Muscle of arm (tissue), 12 donors: ENCODE data around the gene KRTAP4-2. TPM values are rescaled to one million over a fixed set of nuclear protein-coding genes. Genes with fewer than 3 reads are reported as not detected.
"Not testable (repeated sequence)": the region's sequence is repeated elsewhere in the genome, so short reads cannot be mapped to it uniquely, and the experiment has no call there.

Experiments
- DNase-seq: peaks from one replicate; pipeline ENCODE4 v3.0.0-alpha.2; 2013
- polyA plus RNA-seq, 12 donors: library from polyadenylated mRNA; unstranded; fragments of 120-200 nt; gene quantifications; one replicate each; pipeline ENCODE4 v1.2.1, GENCODE V29; 2013; ENCODE audit not compliant: insufficient read length in 12 of 12

The KRTAP4-2 gene
- polyA plus RNA-seq, 12 donors, result not detected

- no peak for DNase-seq
Observed at GRCh38 chr17:41163828-41164227, 14.2 kb downstream of the KRTAP4-2 start.

GRCh38 chr17:41160648-41161047 lies 17.4 kb downstream of the KRTAP4-2 start, which contains the start of gene KRTAP4-4:
TSS of gene KRTAP4-4 (minus strand) at chr17:41160748. CDS start at chr17:41160691, 57 bp downstream.
- no peak for DNase-seq

GRCh38 chr17:41160190-41160589 lies 17.8 kb downstream of the KRTAP4-2 start:
- not testable (repeated sequence) for DNase-seq

GRCh38 chr17:41153856-41154255 lies 24.2 kb downstream of the KRTAP4-2 start:
- peak; percentile 3 for DNase-seq

GRCh38 chr17:41151525-41151924 lies 26.5 kb downstream of the KRTAP4-2 start:
- DNase-seq, result no peak

- no peak for DNase-seq
Observed at GRCh38 chr17:41150026-41150425, 28.0 kb downstream of the KRTAP4-2 start.

- DNase-seq, result no peak
Observed at GRCh38 chr17:41149652-41149985, 28.4 kb downstream of the KRTAP4-2 start, which contains the start of gene KRTAP4-5. TSS of gene KRTAP4-5 (minus strand) at chr17:41149825. CDS start at chr17:41149767, 58 bp downstream.

GRCh38 chr17:41148971-41149651 lies 28.9 kb downstream of the KRTAP4-2 start:
- not testable (repeated sequence) for DNase-seq

- no peak for DNase-seq
Observed at GRCh38 chr17:41147531-41148204, 30.4 kb downstream of the KRTAP4-2 start.

- DNase-seq, result no peak
Observed at GRCh38 chr17:41145261-41145660, 32.8 kb downstream of the KRTAP4-2 start.

- DNase-seq, result no peak
Observed at GRCh38 chr17:41144846-41145245, 33.2 kb downstream of the KRTAP4-2 start.

GRCh38 chr17:41141361-41141760 lies 36.7 kb downstream of the KRTAP4-2 start:
- no peak for DNase-seq

GRCh38 chr17:41140360-41141131 lies 37.5 kb downstream of the KRTAP4-2 start, which contains the start of gene KRTAP4-6:
TSS of gene KRTAP4-6 (minus strand) at chr17:41140544. CDS start at chr17:41140487, 57 bp downstream.
- DNase-seq, result no peak

- DNase-seq, result not testable (repeated sequence)
Observed at GRCh38 chr17:41139865-41140264, 38.2 kb downstream of the KRTAP4-2 start.

- DNase-seq, result no peak
Observed at GRCh38 chr17:41133880-41134735, 43.9 kb downstream of the KRTAP4-2 start.

- no peak for DNase-seq
Observed at GRCh38 chr17:41131979-41132378, 46.0 kb downstream of the KRTAP4-2 start.

Other genes with a start within 250 kb of the KRTAP4-2 start
- 10 to 100 TPM in 3 of 12 donors, under 1 TPM in 6, not detected in 3; 0.12 to 25.1 (median 0.44) TPM for gene KRT23, start 240.6 kb downstream of the KRTAP4-2 start, polyA plus RNA-seq
- gene KRT39, start 211.3 kb downstream of the KRTAP4-2 start, polyA plus RNA-seq, result 10 to 100 TPM in 1 of 12 donors, 1 to 10 TPM in 9, not detected in 2; 2.3 to 12.3 (median 6.3) TPM
- gene KRT40, start 193.9 kb downstream of the KRTAP4-2 start, polyA plus RNA-seq, result 10 to 100 TPM in 5 of 12 donors, 1 to 10 TPM in 5, not detected in 2; 3.1 to 16.4 (median 11.0) TPM
- gene KRTAP3-3, start 184.1 kb downstream of the KRTAP4-2 start, polyA plus RNA-seq, result not detected
- gene KRTAP3-2, start 178.3 kb downstream of the KRTAP4-2 start, polyA plus RNA-seq, result 1 to 10 TPM in 4 of 12 donors, under 1 TPM in 5, not detected in 3; 0.22 to 1.4 (median 0.86) TPM
- not detected for gene KRTAP3-1, start 169.1 kb downstream of the KRTAP4-2 start, polyA plus RNA-seq
- not detected for gene KRTAP1-5, start 151.0 kb downstream of the KRTAP4-2 start, polyA plus RNA-seq
- gene KRTAP1-4, start 148.0 kb downstream of the KRTAP4-2 start, polyA plus RNA-seq, result not detected
- not detected for gene KRTAP1-3, start 143.3 kb downstream of the KRTAP4-2 start, polyA plus RNA-seq
- not detected for gene KRTAP1-1, start 136.8 kb downstream of the KRTAP4-2 start, polyA plus RNA-seq
- not detected for gene KRTAP2-1, start 130.9 kb downstream of the KRTAP4-2 start, polyA plus RNA-seq
- gene KRTAP2-2, start 123.0 kb downstream of the KRTAP4-2 start, polyA plus RNA-seq, result not detected
- gene KRTAP2-3, start 118.1 kb downstream of the KRTAP4-2 start, polyA plus RNA-seq, result under 1 TPM in 2 of 12 donors, not detected in 10; 0.49 to 0.57 TPM
- gene KRTAP2-4, start 112.3 kb downstream of the KRTAP4-2 start, polyA plus RNA-seq, result not detected
- gene KRTAP4-7, start 94.1 kb downstream of the KRTAP4-2 start, polyA plus RNA-seq, result not detected
- not detected for gene KRTAP4-8, start 80.1 kb downstream of the KRTAP4-2 start, polyA plus RNA-seq
- gene KRTAP4-16, start 76.0 kb downstream of the KRTAP4-2 start, polyA plus RNA-seq, result not detected
- gene KRTAP4-9, start 72.8 kb downstream of the KRTAP4-2 start, polyA plus RNA-seq, result not detected
- not detected for gene KRTAP4-11, start 59.8 kb downstream of the KRTAP4-2 start, polyA plus RNA-seq
- not detected for gene KRTAP4-12, start 54.0 kb downstream of the KRTAP4-2 start, polyA plus RNA-seq
- gene KRTAP4-6, start 37.7 kb downstream of the KRTAP4-2 start, polyA plus RNA-seq, result not detected
- gene KRTAP4-5, start 28.4 kb downstream of the KRTAP4-2 start, polyA plus RNA-seq, result not detected
- gene KRTAP4-4, start 17.5 kb downstream of the KRTAP4-2 start, polyA plus RNA-seq, result not detected
- not detected for gene KRTAP4-3, start 10.0 kb downstream of the KRTAP4-2 start, polyA plus RNA-seq
- not detected for gene KRTAP4-1, start 6.7 kb upstream of the KRTAP4-2 start, polyA plus RNA-seq
- not detected for gene KRTAP9-1, start 11.7 kb upstream of the KRTAP4-2 start, polyA plus RNA-seq
- gene KRTAP9-2, start 48.4 kb upstream of the KRTAP4-2 start, polyA plus RNA-seq, result not detected
- not detected for gene KRTAP9-3, start 54.2 kb upstream of the KRTAP4-2 start, polyA plus RNA-seq
- not detected for gene KRTAP9-8, start 59.8 kb upstream of the KRTAP4-2 start, polyA plus RNA-seq
- gene KRTAP9-4, start 71.5 kb upstream of the KRTAP4-2 start, polyA plus RNA-seq, result not detected
- not detected for gene KRTAP9-9, start 77.2 kb upstream of the KRTAP4-2 start, polyA plus RNA-seq
- gene KRTAP9-6, start 87.2 kb upstream of the KRTAP4-2 start, polyA plus RNA-seq, result under 1 TPM in 7 of 12 donors, not detected in 5; 0.11 to 0.65 (median 0.24) TPM
- gene KRTAP9-7, start 97.5 kb upstream of the KRTAP4-2 start, polyA plus RNA-seq, result not detected
- gene KRTAP29-1, start 124.6 kb upstream of the KRTAP4-2 start, polyA plus RNA-seq, result not detected
- not detected for gene KRTAP16-1, start 131.1 kb upstream of the KRTAP4-2 start, polyA plus RNA-seq
- not detected for gene KRTAP17-1, start 137.5 kb upstream of the KRTAP4-2 start, polyA plus RNA-seq
- gene KRT33A, start 172.6 kb upstream of the KRTAP4-2 start, polyA plus RNA-seq, result not detected
- gene KRT33B, start 191.6 kb upstream of the KRTAP4-2 start, polyA plus RNA-seq, result under 1 TPM in 3 of 12 donors, not detected in 9; 0.13 to 0.15 (median 0.14) TPM
- under 1 TPM in 1 of 12 donors, not detected in 11; 0.33 TPM for gene KRT34, start 204.1 kb upstream of the KRTAP4-2 start, polyA plus RNA-seq
- gene KRT31, start 219.4 kb upstream of the KRTAP4-2 start, polyA plus RNA-seq, result 1 to 10 TPM in 10 of 12 donors, not detected in 2; 3.5 to 6.3 (median 4.4) TPM
- gene KRT37, start 246.4 kb upstream of the KRTAP4-2 start, polyA plus RNA-seq, result under 1 TPM in 1 of 12 donors, not detected in 11; 0.29 TPM